ENCODE measurements around the gene CCDC136.

The CCDC136 gene

DNA sequence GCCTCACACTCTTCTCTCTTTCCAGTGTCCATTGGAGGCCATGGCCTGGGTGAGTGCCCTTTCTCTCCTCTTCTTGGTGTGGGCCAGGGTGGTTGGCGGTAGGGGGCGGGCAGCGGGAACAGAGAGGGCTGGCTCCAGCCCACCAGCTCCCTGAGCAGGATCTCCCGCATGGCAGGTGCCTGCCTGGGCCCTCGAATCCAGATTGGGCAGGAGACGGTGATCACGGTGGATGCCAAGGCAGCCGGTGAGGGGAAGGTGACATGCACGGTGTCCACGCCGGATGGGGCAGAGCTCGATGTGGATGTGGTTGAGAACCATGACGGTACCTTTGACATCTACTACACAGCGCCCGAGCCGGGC lies 57.4 kb downstream of the CCDC136 start:
- DNase-seq (ENCODE audit: low read depth, low spot score): no peak
- TF ChIP-seq CTCF (IDR thresholded peaks at IDR 0.05; ENCODE audit: insufficient read depth, low read length, missing control alignments): no peak
- ChIA-PET CTCF (interaction anchor here (1.1 kb wide), 1 partner anchor 14 kb away, joined by 4 read pairs; the partner anchor contains the start of gene ATP6V1F), POLR2A (no interaction called here)
- H3K4me3 ChIP-seq (ENCODE audit: low read depth, low read length): no peak overlapping the region

DNA sequence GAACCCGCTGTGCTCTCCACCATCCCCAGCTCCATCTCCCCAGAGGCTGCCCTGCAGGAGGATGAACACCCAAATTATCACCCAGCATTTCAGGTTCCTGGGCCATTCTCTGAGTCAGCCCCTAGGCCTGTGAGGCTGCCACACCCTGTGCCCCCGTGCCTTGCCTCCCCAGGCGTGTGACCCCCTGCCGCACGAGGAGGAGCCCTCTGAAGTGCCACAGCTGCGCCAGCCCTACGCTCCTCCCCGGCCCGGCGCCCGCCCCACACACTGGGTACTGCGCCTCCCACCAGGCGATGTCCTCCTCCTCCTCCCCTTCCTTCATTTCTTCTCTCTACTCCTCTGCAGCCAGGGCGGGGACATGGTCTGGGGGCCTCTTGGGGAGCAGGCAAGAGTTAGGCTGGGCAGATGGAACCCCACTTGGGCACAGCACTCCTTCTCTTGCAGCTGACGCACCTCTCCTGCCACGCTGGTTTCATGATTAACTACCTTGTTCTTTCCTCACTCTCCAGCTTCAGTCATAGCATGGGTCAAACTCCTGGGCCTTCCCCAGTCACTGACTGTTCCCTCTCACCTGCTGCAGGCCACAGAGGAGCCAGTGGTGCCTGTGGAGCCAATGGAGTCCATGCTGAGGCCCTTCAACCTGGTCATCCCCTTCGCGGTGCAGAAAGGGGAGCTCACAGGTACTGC lies 58.2 kb downstream of the CCDC136 start:
- DNase-seq (ENCODE audit: low read depth, low spot score): no peak
- CTCF ChIA-PET: interaction anchor here (0.7 to 1.4 kb wide), 7 partner anchors 8 to 241 kb away, joined by 3 to 8 read pairs (median 3); partner anchors contain the start of gene ATP6V1F
- POLR2A ChIA-PET: interaction anchor here (1.3 kb wide), 1 partner anchor 10 kb away, joined by 3 read pairs; no protein-coding TSS in a partner anchor
- no peak overlapping the region for H3K4me3 ChIP-seq (ENCODE audit: low read depth, low read length)
- TF ChIP-seq CTCF (IDR thresholded peaks at IDR 0.05; ENCODE audit: insufficient read depth, low read length, missing control alignments): no peak

GRCh38 chr7:128852537-128853254 lies 60.9 kb downstream of the CCDC136 start:
- no peak overlapping the region for H3K4me3 ChIP-seq (ENCODE audit: low read depth, low read length)
- POLR2A ChIA-PET: no interaction called here
- no peak for DNase-seq (ENCODE audit: low read depth, low spot score)
- CTCF ChIA-PET: no interaction called here
- no peak for TF ChIP-seq CTCF (IDR thresholded peaks at IDR 0.05; ENCODE audit: insufficient read depth, low read length, missing control alignments)

- POLR2A ChIA-PET: no interaction called here
- no peak for TF ChIP-seq CTCF (IDR thresholded peaks at IDR 0.05; ENCODE audit: insufficient read depth, low read length, missing control alignments)
- no peak for DNase-seq (ENCODE audit: low read depth, low spot score)
- H3K4me3 ChIP-seq (ENCODE audit: low read depth, low read length): no peak overlapping the region
- CTCF ChIA-PET: no interaction called here
Measured at GRCh38 chr7:128853799-128854198, 62.0 kb downstream of the CCDC136 start.

GRCh38 chr7:128854396-128854795 lies 62.6 kb downstream of the CCDC136 start:
- no peak overlapping the region for H3K4me3 ChIP-seq (ENCODE audit: low read depth, low read length)
- CTCF ChIA-PET: no interaction called here
- no peak for DNase-seq (ENCODE audit: low read depth, low spot score)
- TF ChIP-seq CTCF (IDR thresholded peaks at IDR 0.05; ENCODE audit: insufficient read depth, low read length, missing control alignments): no peak
- POLR2A ChIA-PET: no interaction called here

- no peak overlapping the region for H3K4me3 ChIP-seq (ENCODE audit: low read depth, low read length)
- no peak for DNase-seq (ENCODE audit: low read depth, low spot score)
- POLR2A ChIA-PET: no interaction called here
- TF ChIP-seq CTCF (IDR thresholded peaks at IDR 0.05; ENCODE audit: insufficient read depth, low read length, missing control alignments): no peak
- CTCF ChIA-PET: interaction anchor here (1.0 to 1.9 kb wide), 2 partner anchors 9 to 12 kb away, joined by 3 to 16 read pairs; no protein-coding TSS in a partner anchor
Measured at GRCh38 chr7:128855559-128855958, 63.8 kb downstream of the CCDC136 start.
